T-helper 1 cell treated with Interleukin-12 subunit alpha and Interleukin-12 subunit beta and Interleukin-4 antibody, amounts not matched to agents 30 μg/mL and 1 μg/mL, for 36 hours (primary cell): Measurements from ENCODE around the gene SSX4B.
"Not testable (repeated sequence)": the region's sequence is repeated elsewhere in the genome, so short reads cannot be mapped to it uniquely, and the experiment has no call there.

Source experiments
- H3K27ac Mint-ChIP-seq: one replicate; pipeline ENCODE4 v1.8.0; 2021; ENCODE audit warnings: mild to moderate bottlenecking, mixed read lengths
- H3K27me3 Mint-ChIP-seq: one replicate; pipeline ENCODE4 v1.8.0; 2021; ENCODE audit warnings: low read depth, mixed read lengths
- H3K36me3 Mint-ChIP-seq: one replicate; pipeline ENCODE4 v1.8.0; 2021; ENCODE audit warnings: low read depth, mixed read lengths
- H3K4me1 Mint-ChIP-seq: one replicate; pipeline ENCODE4 v1.8.0; 2021; ENCODE audit warnings: low read depth, mixed read lengths
- H3K4me3 Mint-ChIP-seq: one replicate; pipeline ENCODE4 v1.8.0; 2021; ENCODE audit warnings: mild to moderate bottlenecking, moderate library complexity, mixed read lengths
- H3K9me3 Mint-ChIP-seq: one replicate; pipeline ENCODE4 v1.8.0; 2021; ENCODE audit warnings: mixed read lengths

SSX4B gene, protein sequence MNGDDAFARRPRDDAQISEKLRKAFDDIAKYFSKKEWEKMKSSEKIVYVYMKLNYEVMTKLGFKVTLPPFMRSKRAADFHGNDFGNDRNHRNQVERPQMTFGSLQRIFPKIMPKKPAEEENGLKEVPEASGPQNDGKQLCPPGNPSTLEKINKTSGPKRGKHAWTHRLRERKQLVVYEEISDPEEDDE

DNA sequence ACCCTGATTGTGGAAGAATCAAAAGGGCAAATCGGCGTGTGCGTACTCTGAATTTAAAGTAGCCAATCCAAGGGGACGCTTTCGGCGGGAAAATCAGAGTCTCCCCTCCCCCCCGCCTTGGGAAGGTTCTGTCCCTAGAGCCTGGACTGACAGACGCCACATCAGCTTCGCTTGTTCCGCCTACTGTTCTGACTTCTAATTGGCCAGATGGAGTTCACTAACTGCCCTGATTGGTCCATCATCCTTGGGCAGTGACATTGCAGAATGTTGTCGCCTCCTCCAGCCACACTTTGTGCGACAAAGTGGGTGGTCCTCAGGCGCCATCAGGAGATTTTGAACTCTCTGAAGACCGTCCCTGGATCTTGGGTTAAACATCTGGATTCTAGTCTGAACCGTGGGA is at the start of gene SSX4B:
TSS of gene SSX4B (minus strand) at position 101 of the 400 bp plus-strand sequence. CDS start 588 bp downstream, outside the sequence.
- H3K4me3 Mint-ChIP-seq, H3K4me1 Mint-ChIP-seq, H3K9me3 Mint-ChIP-seq, H3K27ac Mint-ChIP-seq, H3K36me3 Mint-ChIP-seq, H3K27me3 Mint-ChIP-seq: not testable (repeated sequence)

DNA sequence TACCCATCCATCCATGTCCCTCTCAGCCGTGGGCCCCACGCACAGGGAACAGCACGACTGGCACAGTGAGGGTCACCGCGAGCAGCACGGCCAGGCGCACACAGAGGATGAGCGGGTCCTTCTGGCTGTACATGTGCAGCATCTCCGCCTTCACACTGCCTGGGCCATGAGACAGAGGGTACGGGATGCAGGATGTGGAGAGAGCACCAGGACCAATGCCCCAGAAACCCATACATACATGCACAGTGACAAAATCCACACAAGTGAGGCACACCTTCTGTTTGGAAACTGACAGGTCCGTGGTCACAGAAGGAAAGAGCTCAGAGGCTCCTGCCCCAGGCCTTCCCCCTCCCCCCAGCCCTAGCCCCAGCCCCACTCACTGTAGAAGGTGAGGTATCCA is 48.8 kb upstream of the SSX4B start:
- Mint-ChIP-seq H3K4me1 (peaks cover 12% of the 10 kb centered on the region), H3K36me3 (peaks cover 25% of the 10 kb centered on the region), H3K27ac (no peak overlapping the region), H3K4me3 (no peak overlapping the region), H3K27me3 (no peaks in the 10 kb centered on the region), H3K9me3 (no peaks in the 10 kb centered on the region)

DNA sequence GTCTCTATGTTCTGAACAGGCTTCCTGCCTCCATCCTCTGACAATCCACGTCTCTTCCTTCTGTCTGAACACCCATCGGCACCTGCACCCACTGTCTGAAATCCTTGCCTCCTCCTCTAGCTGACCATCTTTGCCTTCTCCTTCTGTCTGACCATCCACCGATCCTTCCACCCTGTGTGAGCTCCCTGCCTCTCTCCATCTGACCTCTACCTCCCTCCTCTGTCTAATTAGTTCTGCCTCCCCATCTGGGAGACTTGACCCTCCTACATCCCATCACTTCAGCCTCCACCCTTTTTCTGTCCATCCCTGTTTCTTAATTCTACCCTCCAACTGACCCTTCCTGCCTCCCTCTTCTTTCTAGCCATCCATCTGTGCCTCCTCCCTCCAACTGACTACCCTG is 48.3 kb upstream of the SSX4B start:
- no peaks in the 10 kb centered on the region for H3K9me3 Mint-ChIP-seq
- H3K4me1 Mint-ChIP-seq, result peaks cover 6% of the 10 kb centered on the region
- H3K4me3 Mint-ChIP-seq, result no peak overlapping the region
- peaks cover 19% of the 10 kb centered on the region for H3K36me3 Mint-ChIP-seq
- H3K27ac Mint-ChIP-seq, result no peak overlapping the region
- H3K27me3 Mint-ChIP-seq, result no peaks in the 10 kb centered on the region

DNA sequence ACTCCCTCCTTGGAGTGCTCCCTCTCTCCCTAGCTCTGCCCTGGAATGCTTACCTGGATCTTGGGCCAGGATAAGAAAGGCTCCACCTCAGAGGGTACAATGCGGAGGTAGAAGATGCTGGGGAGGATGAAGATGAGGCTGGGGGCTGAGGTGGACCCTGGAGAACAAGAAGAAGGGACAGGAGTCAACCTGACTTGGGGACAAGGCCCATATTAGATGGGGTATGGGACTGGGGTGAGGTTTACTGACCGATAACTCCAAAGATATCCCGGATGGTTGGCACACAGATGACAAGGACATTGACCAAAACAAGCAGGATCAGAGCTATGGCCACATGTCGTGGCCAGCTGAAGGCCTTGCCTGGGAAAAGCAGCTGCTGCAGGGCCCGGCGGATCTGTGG is 47.7 kb upstream of the SSX4B start:
- H3K9me3 Mint-ChIP-seq, result no peaks in the 10 kb centered on the region
- H3K4me3 Mint-ChIP-seq, result no peak overlapping the region
- H3K4me1 Mint-ChIP-seq, result peaks cover 5% of the 10 kb centered on the region
- no peak overlapping the region for H3K27ac Mint-ChIP-seq
- no peaks in the 10 kb centered on the region for H3K27me3 Mint-ChIP-seq
- H3K36me3 Mint-ChIP-seq, result peaks cover 16% of the 10 kb centered on the region

DNA sequence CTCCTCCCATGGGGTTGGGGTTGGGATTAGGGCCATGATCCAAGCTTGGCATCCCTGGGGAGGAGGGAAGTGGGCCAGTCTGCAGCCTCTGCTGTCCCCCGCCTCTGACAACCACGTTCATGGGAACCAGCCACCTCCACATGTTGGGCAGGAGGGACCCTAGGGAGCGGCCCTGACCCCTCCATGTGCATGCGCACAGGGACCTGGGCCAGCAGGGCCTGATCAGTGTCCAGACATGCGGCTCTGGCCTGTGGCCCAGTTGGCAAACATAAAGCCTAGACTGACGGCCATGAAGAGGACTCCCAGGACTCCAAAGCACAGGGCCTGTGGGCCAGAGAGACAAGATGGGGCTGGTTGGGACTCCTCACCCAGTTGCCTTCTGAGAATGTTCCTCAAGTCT is 47.0 kb upstream of the SSX4B start:
- no peaks in the 10 kb centered on the region for H3K4me1 Mint-ChIP-seq
- no peak overlapping the region for H3K4me3 Mint-ChIP-seq
- H3K36me3 Mint-ChIP-seq, result peaks cover 12% of the 10 kb centered on the region
- no peaks in the 10 kb centered on the region for H3K27me3 Mint-ChIP-seq
- H3K27ac Mint-ChIP-seq, result no peak overlapping the region
- H3K9me3 Mint-ChIP-seq, result no peaks in the 10 kb centered on the region

DNA sequence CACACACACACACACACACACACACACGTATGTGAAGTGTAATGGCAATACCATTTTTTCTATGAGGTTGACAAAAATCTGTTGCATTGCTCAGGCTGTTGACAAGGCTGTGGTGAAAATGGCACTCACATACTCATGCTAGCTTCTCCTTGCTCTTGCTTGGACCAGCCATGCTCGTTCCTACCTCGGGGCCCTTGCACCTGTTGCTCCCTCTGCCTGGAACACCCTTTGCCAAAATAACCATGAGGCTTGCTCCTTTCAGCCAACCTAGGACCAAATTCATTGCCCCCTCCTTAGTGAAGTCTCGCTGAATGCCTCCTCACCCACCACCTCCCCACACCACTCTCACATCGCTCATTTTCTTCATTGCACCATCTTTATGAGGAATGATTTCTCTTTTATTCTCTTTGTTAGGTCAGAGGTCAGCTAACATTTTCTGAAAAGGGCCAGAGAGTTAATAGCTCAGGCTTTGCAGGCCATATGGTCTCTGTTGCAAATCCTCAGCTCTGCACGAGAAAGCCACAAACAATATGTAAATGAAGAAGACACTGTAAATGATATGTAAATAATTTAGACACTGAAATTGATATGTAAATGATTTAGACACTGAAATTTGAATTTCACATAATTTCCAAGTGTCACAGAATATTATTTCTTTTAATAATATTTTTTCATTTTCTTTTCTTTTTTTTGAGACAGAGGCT is 45.0 kb upstream of the SSX4B start:
- Mint-ChIP-seq H3K27me3 (no peaks in the 10 kb centered on the region), H3K27ac (no peak overlapping the region), H3K9me3 (no peaks in the 10 kb centered on the region), H3K4me1 (no peaks in the 10 kb centered on the region), H3K4me3 (no peak overlapping the region), H3K36me3 (peaks cover 12% of the 10 kb centered on the region)

DNA sequence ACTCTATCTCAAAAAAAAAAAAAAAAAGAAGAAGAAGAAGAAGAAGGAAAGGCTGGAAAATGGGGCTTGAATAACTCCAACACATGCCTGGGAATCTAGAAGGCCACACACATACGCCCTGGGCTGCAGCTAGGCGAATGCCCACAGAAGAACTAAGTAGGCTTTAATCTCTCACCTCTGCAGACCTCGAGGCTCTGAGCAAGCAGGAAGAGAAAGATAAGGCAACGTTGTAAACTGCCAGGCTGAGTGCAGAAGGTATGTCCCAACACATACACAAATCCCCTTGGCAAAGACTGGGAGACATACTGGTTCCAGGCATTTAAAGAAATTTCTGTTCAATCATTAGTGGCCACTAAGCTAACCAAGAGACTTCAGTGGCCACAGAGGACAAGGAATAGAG is 39.9 kb upstream of the SSX4B start:
- H3K27ac Mint-ChIP-seq, result no peak overlapping the region
- no peak overlapping the region for H3K4me3 Mint-ChIP-seq
- no peaks in the 10 kb centered on the region for H3K27me3 Mint-ChIP-seq
- no peaks in the 10 kb centered on the region for H3K4me1 Mint-ChIP-seq
- H3K9me3 Mint-ChIP-seq, result no peaks in the 10 kb centered on the region
- H3K36me3 Mint-ChIP-seq, result no peaks in the 10 kb centered on the region

DNA sequence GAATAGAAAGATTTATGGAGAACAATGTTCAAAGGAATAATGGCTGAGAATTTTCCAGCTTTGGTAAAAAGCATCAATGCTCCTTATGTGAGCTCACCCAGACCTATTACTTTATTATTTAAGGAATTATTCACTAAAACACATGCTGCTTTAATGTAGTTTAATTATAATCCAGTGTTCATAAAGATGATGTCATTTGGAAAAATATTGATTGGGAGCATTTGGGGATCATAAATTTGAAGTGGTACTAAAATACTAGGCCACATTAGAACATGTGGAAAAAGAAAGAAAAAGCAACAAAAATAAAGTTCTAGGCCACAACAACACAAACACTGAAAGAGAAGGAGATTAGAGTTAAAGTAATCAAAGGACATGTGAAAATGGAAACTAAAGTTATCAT is 38.3 kb upstream of the SSX4B start:
- H3K9me3 Mint-ChIP-seq, result no peaks in the 10 kb centered on the region
- H3K4me1 Mint-ChIP-seq, result no peaks in the 10 kb centered on the region
- H3K27ac Mint-ChIP-seq, result no peak overlapping the region
- H3K36me3 Mint-ChIP-seq, result no peaks in the 10 kb centered on the region
- H3K27me3 Mint-ChIP-seq, result no peaks in the 10 kb centered on the region
- H3K4me3 Mint-ChIP-seq, result no peak overlapping the region

DNA sequence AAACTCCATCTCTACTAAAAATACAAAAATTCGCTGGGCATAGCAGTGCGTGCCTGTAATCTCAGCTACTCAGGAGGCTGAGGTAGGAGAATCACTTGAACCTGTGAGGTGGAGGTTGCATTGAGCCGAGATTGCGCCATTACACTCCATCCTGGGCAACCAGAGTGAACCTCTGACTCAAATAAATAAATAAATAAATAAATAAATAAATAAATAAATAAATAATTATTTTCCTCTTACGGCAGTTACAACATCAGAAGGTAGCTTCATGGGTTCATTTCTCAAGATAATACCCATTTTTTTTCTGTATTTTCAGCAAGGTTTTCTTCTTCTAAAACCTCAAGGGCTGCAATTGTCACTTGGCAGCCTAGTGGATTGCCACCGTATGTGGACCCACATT is 35.4 kb upstream of the SSX4B start:
- H3K27me3 Mint-ChIP-seq, H3K9me3 Mint-ChIP-seq, H3K4me3 Mint-ChIP-seq, H3K4me1 Mint-ChIP-seq, H3K27ac Mint-ChIP-seq, H3K36me3 Mint-ChIP-seq: not testable (repeated sequence)

DNA sequence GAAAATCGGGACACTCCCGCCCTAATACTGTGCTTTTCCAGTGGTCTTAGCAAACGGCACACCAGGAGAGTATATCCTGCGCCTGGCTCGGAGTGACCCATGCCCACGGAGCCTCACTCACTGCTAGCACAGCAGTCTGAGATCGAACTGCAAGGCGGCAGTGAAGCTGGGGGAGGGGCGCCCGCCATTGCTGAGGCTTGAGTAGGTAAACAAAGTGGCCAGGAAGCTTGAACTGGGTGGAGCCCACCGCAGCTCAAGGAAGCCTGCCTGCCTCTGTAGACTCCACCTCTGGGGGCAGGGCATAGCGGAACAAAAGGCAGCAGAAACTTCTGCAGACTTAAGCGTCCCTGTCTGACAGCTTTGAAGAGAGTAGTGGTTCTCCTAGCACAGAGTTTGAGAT is 22.0 kb upstream of the SSX4B start:
- H3K27ac Mint-ChIP-seq, H3K4me1 Mint-ChIP-seq, H3K4me3 Mint-ChIP-seq, H3K36me3 Mint-ChIP-seq, H3K27me3 Mint-ChIP-seq: not testable (repeated sequence)
- H3K9me3 Mint-ChIP-seq, result peaks cover 11% of the 10 kb centered on the region

DNA sequence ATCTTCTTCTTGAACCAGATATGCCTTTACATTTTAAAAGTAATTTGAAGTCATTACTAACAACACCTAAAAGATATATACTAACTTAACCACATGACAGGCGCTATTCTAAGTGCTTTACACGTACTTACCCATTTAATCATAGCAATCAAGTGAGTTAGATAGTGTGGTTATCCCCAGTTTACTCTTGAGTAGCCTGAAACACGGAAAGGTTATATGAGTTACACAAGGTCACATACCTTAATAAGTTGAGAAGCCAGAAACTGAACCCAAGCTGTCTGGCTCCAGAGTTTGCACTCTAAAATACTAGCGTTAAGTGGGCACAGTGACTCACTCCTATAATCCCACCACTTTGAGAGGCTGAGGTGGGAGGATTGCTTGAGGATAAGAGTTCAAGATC is 18.4 kb upstream of the SSX4B start:
- not testable (repeated sequence) for H3K27ac Mint-ChIP-seq, H3K4me1 Mint-ChIP-seq, H3K9me3 Mint-ChIP-seq, H3K36me3 Mint-ChIP-seq, H3K4me3 Mint-ChIP-seq, H3K27me3 Mint-ChIP-seq

DNA sequence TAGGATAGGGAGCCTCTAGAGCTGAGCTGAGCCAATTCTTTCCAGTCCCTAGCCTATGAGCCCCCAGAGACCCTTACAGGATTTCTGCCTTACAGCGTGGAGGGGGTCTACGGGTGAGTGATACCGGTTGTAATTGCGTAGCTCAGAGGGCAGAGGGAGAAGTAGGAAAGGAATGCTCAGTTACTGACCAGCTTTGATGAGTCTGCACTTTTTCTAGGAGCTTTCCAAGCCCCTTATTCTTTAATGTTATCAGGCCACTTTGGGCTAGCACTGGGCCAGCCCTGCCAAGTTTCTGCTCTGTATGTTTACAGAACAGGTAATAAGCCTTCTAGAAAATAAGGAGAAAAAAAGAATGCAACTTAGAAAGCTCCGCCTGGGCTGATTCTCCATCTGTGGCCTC is 17.8 kb upstream of the SSX4B start:
- not testable (repeated sequence) for H3K4me3 Mint-ChIP-seq, H3K9me3 Mint-ChIP-seq, H3K27ac Mint-ChIP-seq, H3K4me1 Mint-ChIP-seq, H3K36me3 Mint-ChIP-seq, H3K27me3 Mint-ChIP-seq

DNA sequence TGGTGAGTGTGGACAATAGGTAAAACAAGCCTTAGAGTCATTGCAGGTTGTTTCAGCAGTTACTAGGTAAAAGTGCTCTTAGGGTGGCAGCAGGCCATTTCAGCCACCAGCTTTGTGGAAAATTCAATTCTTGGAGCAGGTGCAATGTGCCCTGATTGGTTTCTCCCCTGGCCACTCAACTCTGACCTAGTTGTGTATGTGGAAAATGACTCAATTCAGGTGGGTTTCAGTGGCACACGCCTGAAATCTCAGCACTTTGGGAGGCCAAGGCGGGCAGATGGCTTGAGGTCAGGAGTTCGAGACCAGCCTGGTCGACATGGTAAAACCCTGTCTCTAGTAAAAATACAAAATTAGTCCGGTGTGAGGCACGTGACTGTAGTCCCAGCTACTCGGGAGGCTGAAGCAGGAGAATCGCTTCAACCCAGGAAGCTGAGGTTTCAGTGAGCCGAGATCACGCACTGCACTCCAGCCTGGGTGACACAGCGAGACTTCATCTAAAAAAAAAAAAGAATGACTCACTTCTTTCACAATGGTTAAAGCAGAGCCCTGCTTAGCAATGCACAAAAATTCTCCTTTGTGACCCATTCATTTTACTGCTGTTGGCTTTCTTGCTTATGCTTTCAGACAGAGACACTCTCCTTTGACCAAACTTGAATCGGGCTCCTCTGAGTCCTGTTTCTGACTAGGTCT is 15.4 kb upstream of the SSX4B start:
- not testable (repeated sequence) for H3K36me3 Mint-ChIP-seq, H3K27ac Mint-ChIP-seq, H3K9me3 Mint-ChIP-seq, H3K4me1 Mint-ChIP-seq, H3K27me3 Mint-ChIP-seq, H3K4me3 Mint-ChIP-seq

DNA sequence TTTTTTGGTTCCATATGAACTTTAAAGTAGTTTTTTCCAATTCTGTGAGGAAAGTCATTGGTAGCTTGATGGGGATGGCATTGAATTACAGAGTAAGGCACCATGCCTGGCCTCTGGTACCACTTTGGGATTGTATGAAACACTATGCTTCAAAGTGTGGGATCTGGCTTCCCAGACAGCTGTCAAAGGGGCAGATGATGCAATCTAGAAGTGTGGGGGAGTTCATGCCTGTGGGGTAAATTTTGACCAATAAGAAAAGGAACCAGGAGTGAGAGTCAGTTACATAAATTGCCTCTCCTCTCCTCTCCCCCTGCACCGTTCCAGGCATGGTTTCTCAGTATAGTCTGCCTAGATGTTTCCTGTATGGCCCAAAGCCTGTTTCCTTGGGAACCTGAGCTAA is 13.9 kb downstream of the SSX4B start:
- H3K4me1 Mint-ChIP-seq, H3K36me3 Mint-ChIP-seq, H3K9me3 Mint-ChIP-seq, H3K27me3 Mint-ChIP-seq, H3K27ac Mint-ChIP-seq, H3K4me3 Mint-ChIP-seq: not testable (repeated sequence)

DNA sequence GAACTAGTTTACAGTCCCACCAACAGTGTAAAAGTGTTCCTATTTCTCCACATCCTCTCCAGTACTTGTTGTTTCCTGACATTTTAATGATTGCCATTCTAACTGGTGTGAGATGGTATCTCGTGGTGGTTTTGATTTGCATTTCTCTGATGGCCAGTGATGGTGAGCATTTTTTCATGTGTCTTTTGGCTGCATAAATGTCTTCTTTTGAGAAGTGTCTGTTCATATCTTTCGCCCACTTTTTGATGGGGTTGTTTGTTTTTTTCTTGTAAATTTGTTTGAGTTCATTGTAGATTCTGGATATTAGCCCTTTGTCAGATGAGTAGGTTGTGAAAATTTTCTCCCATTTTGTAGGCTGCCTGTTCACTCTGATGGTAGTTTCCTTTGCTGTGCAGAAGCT is 14.8 kb downstream of the SSX4B start:
- not testable (repeated sequence) for H3K9me3 Mint-ChIP-seq, H3K4me3 Mint-ChIP-seq, H3K36me3 Mint-ChIP-seq, H3K27ac Mint-ChIP-seq, H3K4me1 Mint-ChIP-seq, H3K27me3 Mint-ChIP-seq
